Measurements from ENCODE around the gene RGS19. TPM values are rescaled to one million over a fixed set of nuclear protein-coding genes. Genes with fewer than 3 reads are reported as not detected.

The RGS19 gene
- total RNA-seq, 6 experiments from 2014 or later, result 2.6 to 10.9 (median 5.7) TPM

DNA sequence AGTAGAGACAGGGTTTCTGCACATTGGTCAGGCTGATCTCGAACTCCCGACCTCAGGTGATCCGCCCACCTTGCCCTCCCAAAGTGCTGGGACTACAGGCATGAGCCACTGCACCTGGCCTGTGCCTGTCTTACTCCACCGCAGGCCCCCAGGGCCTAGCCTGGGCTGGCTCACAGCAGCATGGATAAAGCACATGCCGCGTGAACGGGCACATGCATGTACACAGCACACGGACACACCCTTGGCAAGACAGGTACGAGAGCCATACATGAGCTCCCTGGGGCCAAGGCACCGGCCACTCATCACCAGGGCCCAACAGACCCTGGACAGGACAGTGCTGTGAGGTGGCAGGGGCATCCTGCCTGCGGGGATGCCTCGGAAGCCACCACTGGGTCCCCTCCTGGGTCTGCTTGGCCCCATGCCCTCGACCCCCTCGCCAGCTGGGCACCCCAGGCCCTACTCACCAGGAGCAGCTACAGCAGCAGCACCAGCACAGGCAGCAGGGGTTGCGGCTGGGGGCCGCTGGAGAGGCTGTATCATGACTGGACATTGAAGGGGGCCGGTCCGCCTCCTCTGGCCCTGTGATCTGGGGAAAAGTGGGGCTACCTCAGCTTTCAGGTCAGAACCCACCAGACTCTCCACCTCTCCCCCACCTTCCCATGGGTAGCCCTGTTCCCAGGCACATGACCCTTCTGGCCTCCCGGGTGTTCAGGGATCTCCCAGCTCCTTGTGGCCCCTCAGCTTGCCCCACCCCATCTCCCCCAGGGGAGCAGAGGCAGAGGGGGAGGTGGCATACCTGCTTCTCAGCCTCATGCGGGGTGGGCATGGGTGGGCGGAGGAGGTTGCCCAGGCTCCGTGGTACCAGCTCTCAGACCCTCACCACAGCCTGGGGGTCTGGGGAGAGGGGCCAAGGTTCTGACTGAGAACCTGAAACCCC is 3.0 kb downstream of the RGS19 start:
- intact Hi-C loops (cut with DNase I), result no loop called here
- 72% methylated on average over 3 of the region's 22 CpGs for WGBS (ENCODE audit: insufficient coverage, low coverage, low lambda C conversion rate, missing lambda C conversion rate)
- peaks cover 0 to 10% (median 0%) of the 10 kb centered on the region in 4 donors for H3K36me3 ChIP-seq
- H3K4me3 ChIP-seq, result peak overlapping the region in 2 of 3 donors; percentile 58 to 63
- H3K9me3 ChIP-seq, result no peaks in the 10 kb centered on the region
- no peak for ATAC-seq
- DNase-seq, result no peak
- H3K27ac ChIP-seq, result peak overlapping the region in 1 of 3 donors; percentile 37
- TF ChIP-seq, protein P1, sequence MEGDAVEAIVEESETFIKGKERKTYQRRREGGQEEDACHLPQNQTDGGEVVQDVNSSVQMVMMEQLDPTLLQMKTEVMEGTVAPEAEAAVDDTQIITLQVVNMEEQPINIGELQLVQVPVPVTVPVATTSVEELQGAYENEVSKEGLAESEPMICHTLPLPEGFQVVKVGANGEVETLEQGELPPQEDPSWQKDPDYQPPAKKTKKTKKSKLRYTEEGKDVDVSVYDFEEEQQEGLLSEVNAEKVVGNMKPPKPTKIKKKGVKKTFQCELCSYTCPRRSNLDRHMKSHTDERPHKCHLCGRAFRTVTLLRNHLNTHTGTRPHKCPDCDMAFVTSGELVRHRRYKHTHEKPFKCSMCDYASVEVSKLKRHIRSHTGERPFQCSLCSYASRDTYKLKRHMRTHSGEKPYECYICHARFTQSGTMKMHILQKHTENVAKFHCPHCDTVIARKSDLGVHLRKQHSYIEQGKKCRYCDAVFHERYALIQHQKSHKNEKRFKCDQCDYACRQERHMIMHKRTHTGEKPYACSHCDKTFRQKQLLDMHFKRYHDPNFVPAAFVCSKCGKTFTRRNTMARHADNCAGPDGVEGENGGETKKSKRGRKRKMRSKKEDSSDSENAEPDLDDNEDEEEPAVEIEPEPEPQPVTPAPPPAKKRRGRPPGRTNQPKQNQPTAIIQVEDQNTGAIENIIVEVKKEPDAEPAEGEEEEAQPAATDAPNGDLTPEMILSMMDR (IDR thresholded peaks at IDR 0.05), result no peak
- TF ChIP-seq POLR2A (IDR thresholded peaks at IDR 0.05), result no peak
- no peaks in the 10 kb centered on the region for H3K27me3 ChIP-seq
- H3K4me1 ChIP-seq, result peaks cover 0 to 6% (median 0%) of the 10 kb centered on the region in 4 donors

DNA sequence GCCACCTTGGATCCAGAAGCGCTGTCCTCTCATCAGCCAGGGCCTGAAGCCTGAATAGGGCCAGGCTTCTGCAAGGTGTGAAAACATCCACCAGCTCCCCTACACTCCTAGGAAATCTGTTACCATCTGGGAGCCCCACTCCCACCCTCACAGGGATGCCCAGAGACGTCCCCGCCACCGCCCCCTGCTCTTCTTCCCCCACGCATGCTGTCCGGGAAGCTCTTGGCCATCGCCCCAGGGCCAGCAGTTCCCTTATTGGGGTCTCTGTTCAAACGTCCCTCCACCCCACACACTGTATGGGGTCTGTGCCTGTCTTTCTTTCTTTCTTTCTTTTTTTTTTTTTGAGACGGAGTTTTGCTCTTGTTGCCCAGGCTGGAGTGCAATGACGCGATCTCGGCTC is 3.8 kb downstream of the RGS19 start:
- intact Hi-C loops (cut with DNase I), result no loop called here
- no peak overlapping the region for H3K4me3 ChIP-seq
- H3K4me1 ChIP-seq, result peaks cover 0 to 6% (median 0%) of the 10 kb centered on the region in 4 donors
- no peak for ATAC-seq
- peaks cover 0 to 13% (median 0%) of the 10 kb centered on the region in 4 donors for H3K36me3 ChIP-seq
- no peak overlapping the region for H3K27ac ChIP-seq
- H3K9me3 ChIP-seq, result no peaks in the 10 kb centered on the region
- TF ChIP-seq, protein P1 (IDR thresholded peaks at IDR 0.05), result no peak
- no peak for TF ChIP-seq POLR2A (IDR thresholded peaks at IDR 0.05)
- no peak for DNase-seq
- 96% methylated on average over 7 of the region's 12 CpGs for WGBS (ENCODE audit: insufficient coverage, low coverage, low lambda C conversion rate, missing lambda C conversion rate)
- no peaks in the 10 kb centered on the region for H3K27me3 ChIP-seq

DNA sequence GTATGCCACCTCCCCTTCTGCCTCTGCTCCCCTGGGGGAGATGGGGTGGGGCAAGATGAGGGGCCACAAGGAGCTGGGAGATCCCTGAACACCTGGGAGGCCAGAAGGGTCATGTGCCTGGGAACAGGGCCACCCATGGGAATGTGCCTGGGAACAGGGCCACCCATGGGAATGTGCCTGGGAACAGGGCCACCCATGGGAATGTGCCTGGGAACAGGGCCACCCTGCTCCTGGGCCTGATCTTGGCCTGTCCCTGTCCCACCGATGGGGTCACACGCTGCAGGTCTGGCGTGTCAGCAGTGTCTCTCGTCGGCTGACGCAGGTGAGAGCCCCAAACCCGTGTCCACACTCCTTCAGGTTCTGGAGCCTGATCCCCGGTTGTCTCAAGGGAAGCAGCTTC is 4.4 kb downstream of the RGS19 start:
- H3K36me3 ChIP-seq, result peaks cover 0 to 16% (median 0%) of the 10 kb centered on the region in 4 donors
- H3K9me3 ChIP-seq, result no peaks in the 10 kb centered on the region
- TF ChIP-seq, protein P1 (IDR thresholded peaks at IDR 0.05), result no peak
- TF ChIP-seq POLR2A (IDR thresholded peaks at IDR 0.05), result no peak
- no peak overlapping the region for H3K27ac ChIP-seq
- ATAC-seq (no peak), DNase-seq (no peak)
- no CpG with 5 or more reads among the region's 8 CpGs for WGBS (ENCODE audit: insufficient coverage, low coverage, low lambda C conversion rate, missing lambda C conversion rate)
- H3K27me3 ChIP-seq, result no peaks in the 10 kb centered on the region
- H3K4me1 ChIP-seq, result peaks cover 0 to 6% (median 0%) of the 10 kb centered on the region in 4 donors
- no peak overlapping the region for H3K4me3 ChIP-seq
- intact Hi-C loops (cut with DNase I), result no loop called here

- TF ChIP-seq, protein P1 (IDR thresholded peaks at IDR 0.05), result no peak
- TF ChIP-seq POLR2A (IDR thresholded peaks at IDR 0.05), result no peak
- Histone ChIP-seq H3K36me3 (peaks cover 0 to 16% (median 0%) of the 10 kb centered on the region in 4 donors), H3K4me1 (peaks cover 0 to 4% (median 0%) of the 10 kb centered on the region in 4 donors), H3K27ac (no peak overlapping the region), H3K27me3 (no peaks in the 10 kb centered on the region), H3K9me3 (no peaks in the 10 kb centered on the region), H3K4me3 (no peak overlapping the region)
- no peak for DNase-seq
- ATAC-seq, result no peak
- WGBS (ENCODE audit: insufficient coverage, low coverage, low lambda C conversion rate, missing lambda C conversion rate), result 97% methylated on average over 6 of the region's 28 CpGs
- intact Hi-C loops (cut with DNase I), result no loop called here
Measured at GRCh38 chr20:64074184-64074789, 5.0 kb downstream of the RGS19 start.
